GM23248 (cell line): ENCODE measurements around the gene GPR37.

Experiments
- EZH2 ChIP-seq: fragments of 200-600 bp; sonication (generic); IDR thresholded peaks from 2 replicates; pipeline ENCODE4 v1.6.1; 2018; ENCODE audit warnings: antibody characterized with exemption, mild to moderate bottlenecking; ENCODE audit not compliant: insufficient read depth, poor library complexity, severe bottlenecking
- EZH2phosphoT487 ChIP-seq: fragments of 200-600 bp; sonication (generic); IDR thresholded peaks from 2 replicates; pipeline ENCODE4 v1.6.1; 2018; ENCODE audit warnings: antibody characterized with exemption, moderate library complexity, mild to moderate bottlenecking, low read depth; ENCODE audit not compliant: insufficient read depth

GRCh38 chr7:124799448-124799847, 33.9 kb upstream of the GPR37 start:
- TF ChIP-seq EZH2, result no peak
- no peak for TF ChIP-seq EZH2phosphoT487
